GM12875 (cell line): ENCODE data around the gene PDE12.

ENCODE experiments used
- H3K4me3 ChIP-seq: one replicate; pipeline ENCODE4 v1.5.1; 2011; ENCODE audit warnings: low read depth, low read length, control low read depth
- CTCF ChIP-seq: IDR thresholded peaks from 2 replicates; pipeline ENCODE4 v1.5.1; 2011; ENCODE audit warnings: low read depth, mild to moderate bottlenecking, control low read depth, inconsistent platforms, low read length, moderate library complexity, borderline replicate concordance; ENCODE audit not compliant: insufficient read depth

The PDE12 gene

GRCh38 chr3:57587905-57588304, 31.8 kb downstream of the PDE12 start:
- TF ChIP-seq CTCF = no peak
- H3K4me3 ChIP-seq = no peak overlapping the region

- no peak overlapping the region for H3K4me3 ChIP-seq
- no peak for TF ChIP-seq CTCF
Observed at GRCh38 chr3:57592306-57592705, 36.2 kb downstream of the PDE12 start.

- no peak for TF ChIP-seq CTCF
- H3K4me3 ChIP-seq = no peak overlapping the region
Observed at GRCh38 chr3:57594144-57594543, 38.1 kb downstream of the PDE12 start.

GRCh38 chr3:57594576-57594975, 38.5 kb downstream of the PDE12 start:
- no peak for TF ChIP-seq CTCF

GRCh38 chr3:57596495-57597126, 40.5 kb downstream of the PDE12 start:
- TF ChIP-seq CTCF = no peak
- H3K4me3 ChIP-seq = peak overlapping the region; percentile 98

More at GRCh38 chr3:57594576-57594975, 38.5 kb downstream of the PDE12 start:
- no peak overlapping the region for H3K4me3 ChIP-seq

- 0 out of 2 replicates have a peak, but pooled peaks have one; percentile 11 for TF ChIP-seq CTCF
- H3K4me3 ChIP-seq = peak within 1 kb of the TSS; percentile 98
Observed at GRCh38 chr3:57597127-57597923, 41.3 kb downstream of the PDE12 start, which contains the start of gene ARF4. Gene ARF4, minus strand, starts transcription at chr3:57597344. Its CDS starts 204 bp downstream, at chr3:57597140.

- H3K4me3 ChIP-seq = peak overlapping the region; percentile 55
- no peak for TF ChIP-seq CTCF
Observed at GRCh38 chr3:57598765-57599360, 42.8 kb downstream of the PDE12 start.
